ENCODE measurements around the gene LRRC55.

The LRRC55 gene, protein sequence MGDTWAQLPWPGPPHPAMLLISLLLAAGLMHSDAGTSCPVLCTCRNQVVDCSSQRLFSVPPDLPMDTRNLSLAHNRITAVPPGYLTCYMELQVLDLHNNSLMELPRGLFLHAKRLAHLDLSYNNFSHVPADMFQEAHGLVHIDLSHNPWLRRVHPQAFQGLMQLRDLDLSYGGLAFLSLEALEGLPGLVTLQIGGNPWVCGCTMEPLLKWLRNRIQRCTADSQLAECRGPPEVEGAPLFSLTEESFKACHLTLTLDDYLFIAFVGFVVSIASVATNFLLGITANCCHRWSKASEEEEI

DNA sequence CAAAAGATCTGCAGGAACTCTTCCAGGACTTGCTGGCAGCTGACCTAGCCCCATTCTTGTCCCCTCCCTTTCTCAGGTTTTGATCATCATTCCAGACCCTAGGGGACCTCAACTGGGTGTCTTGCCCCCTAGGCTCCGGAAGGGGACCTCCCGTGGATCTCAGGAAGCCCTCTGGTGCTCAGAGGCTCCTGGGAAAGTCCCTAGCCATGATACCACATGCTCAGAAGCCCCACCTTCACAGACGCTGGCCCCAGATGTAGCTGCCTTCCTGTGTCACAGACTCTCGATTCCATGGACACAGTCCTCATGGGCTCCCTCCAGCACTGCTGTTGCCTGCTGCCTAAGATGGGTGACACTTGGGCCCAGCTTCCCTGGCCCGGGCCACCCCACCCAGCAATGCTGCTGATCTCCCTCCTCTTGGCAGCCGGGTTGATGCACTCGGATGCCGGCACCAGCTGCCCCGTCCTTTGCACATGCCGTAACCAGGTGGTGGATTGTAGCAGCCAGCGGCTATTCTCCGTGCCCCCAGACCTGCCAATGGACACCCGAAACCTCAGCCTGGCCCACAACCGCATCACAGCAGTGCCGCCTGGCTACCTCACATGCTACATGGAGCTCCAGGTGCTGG, at the start of gene LRRC55:
Gene LRRC55 (plus strand): TSS at position 276 of the 628 bp plus-strand sequence. CDS start 70 bp downstream, at position 346.
- no peak within 1 kb of the TSS for H3K27ac ChIP-seq

DNA sequence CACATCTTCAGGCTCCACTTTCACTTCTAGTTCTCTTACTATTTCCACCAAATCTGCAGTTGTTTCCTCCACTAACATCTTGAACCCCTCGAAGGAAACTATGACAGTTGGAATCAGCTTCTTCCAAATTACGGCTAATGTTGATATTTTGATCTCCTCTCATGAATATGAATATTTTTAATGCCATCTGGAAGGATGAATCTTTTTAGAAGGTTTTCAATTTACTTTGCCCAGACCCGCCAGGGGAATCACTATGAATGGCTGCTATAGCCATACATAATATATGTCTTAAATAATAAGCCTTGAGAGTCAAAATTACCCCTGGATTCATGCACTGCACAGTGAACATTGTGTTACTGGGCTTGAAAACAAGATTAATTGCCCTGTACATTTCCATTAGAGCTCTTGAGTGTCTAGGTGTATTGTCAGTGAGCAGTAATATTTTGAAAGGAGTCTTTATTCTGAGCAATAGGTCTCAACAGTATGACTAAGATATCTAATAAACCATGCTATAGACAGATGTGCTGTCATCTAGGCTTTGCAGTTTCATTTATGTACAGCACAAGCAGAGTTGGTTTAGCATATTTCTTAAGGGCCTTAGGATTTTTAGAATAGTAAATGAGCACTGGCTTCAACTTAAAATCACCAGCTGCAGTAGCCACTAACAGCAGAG, 48.3 kb upstream of the LRRC55 start:
- H3K27ac ChIP-seq = no peak overlapping the region
- TF ChIP-seq CTCF (conservative IDR thresholded peaks at IDR 0.05) = no peak
- TF ChIP-seq ZFX (IDR thresholded peaks at IDR 0.05) = no peak

More for the DNA sequence above, at the start of gene LRRC55:
- TF ChIP-seq ZFX (IDR thresholded peaks at IDR 0.05) (no peak), CTCF (conservative IDR thresholded peaks at IDR 0.05) (no peak)

DNA sequence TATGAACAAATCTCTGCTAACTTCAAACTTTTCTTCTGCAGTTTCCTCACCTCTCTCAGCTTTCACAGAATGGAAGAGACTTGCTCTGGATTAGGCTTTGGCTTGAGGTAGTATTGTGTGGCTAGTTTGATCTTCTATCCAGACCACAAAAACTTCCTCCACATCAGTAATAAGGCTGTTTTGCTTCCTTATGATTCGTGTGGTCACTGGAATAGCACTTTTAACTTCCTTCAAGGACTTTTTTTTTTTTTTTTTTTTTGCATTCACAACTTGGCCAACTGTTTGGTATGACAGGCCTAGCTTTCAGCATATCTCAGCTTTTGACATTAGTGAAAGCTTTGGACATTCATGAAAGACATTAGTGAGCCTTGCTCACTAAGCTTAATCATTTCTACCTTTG, 47.5 kb upstream of the LRRC55 start:
- no peak for TF ChIP-seq CTCF (conservative IDR thresholded peaks at IDR 0.05)
- TF ChIP-seq ZFX (IDR thresholded peaks at IDR 0.05) = no peak
- H3K27ac ChIP-seq = no peak overlapping the region

- H3K27ac ChIP-seq = no peak overlapping the region
- TF ChIP-seq CTCF (conservative IDR thresholded peaks at IDR 0.05) (no peak), ZFX (IDR thresholded peaks at IDR 0.05) (no peak)
Measured at GRCh38 chr11:57135020-57135751, 46.6 kb upstream of the LRRC55 start.

GRCh38 chr11:57140568-57140967, 41.2 kb upstream of the LRRC55 start:
- H3K27ac ChIP-seq = no peak overlapping the region
- TF ChIP-seq ZFX (IDR thresholded peaks at IDR 0.05) = no peak
- no peak for TF ChIP-seq CTCF (conservative IDR thresholded peaks at IDR 0.05)

DNA sequence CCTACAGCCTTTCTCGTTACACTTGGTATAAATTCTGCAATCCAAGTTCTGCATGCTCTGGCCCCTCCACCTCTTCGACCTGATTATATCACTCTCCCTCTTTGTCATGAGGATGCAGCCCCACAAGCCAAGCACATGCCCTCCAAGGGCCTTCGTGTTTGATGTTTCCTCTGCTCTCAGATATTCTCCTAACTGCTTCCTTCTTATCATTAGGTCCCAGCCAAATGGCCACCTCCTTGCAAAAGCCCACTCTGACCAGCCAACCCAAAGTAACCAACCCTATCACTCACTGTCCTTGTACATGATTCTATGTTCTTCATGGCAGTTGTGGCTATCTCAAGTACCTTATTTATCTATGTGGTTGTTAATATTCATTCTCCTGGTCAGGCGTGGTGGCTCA, 38.3 kb upstream of the LRRC55 start:
- no peak overlapping the region for H3K27ac ChIP-seq
- TF ChIP-seq ZFX (IDR thresholded peaks at IDR 0.05) = no peak
- TF ChIP-seq CTCF (conservative IDR thresholded peaks at IDR 0.05) = no peak
